Measurements from ENCODE around the gene ATF2. TPM values are rescaled to one million over a fixed set of nuclear protein-coding genes. Genes with fewer than 3 reads are reported as not detected.

ATF2 gene
- total and polyA plus RNA-seq, 9 of the 15 experiments (the other 6 are each of a cell fraction or from before 2014, with no cell fraction given) = 24.2 to 111 (median 45.9) TPM

GRCh38 chr2:175036582-175037018, 131.4 kb downstream of the ATF2 start (continued):
- TF ChIP-seq IRF9 (tag; IDR thresholded peaks at IDR 0.05) (peak; percentile 98), DACH1 (IDR thresholded peaks at IDR 0.05; ENCODE audit: partially characterized antibody) (no peak), ZNF79 (CRISPR knock-in tag; IDR thresholded peaks at IDR 0.05; ENCODE audit: low read depth) (no peak), RAD21 (CRISPR knock-in tag; conservative IDR thresholded peaks at IDR 0.05 in 1 of 2, IDR thresholded peaks at IDR 0.05 in 1 of 2) (peak; percentile 52 to 76), HMG20A (CRISPR knock-in tag; conservative IDR thresholded peaks at IDR 0.05) (no peak), SETDB1 (IDR thresholded peaks at IDR 0.05; ENCODE audit: low read length) (no peak), KDM2B (CRISPR knock-in tag; IDR thresholded peaks at IDR 0.05) (no peak), ZNF24 (IDR thresholded peaks at IDR 0.05) (no peak), ZNF175 (CRISPR knock-in tag; IDR thresholded peaks at IDR 0.05; ENCODE audit: low read depth) (no peak), STAT5B (CRISPR knock-in tag; IDR thresholded peaks at IDR 0.05) (no peak), EWSR1 (IDR thresholded peaks at IDR 0.05; ENCODE audit: borderline replicate concordance, low read depth, partially characterized antibody) (no peak), MECOM (CRISPR knock-in tag; IDR thresholded peaks at IDR 0.05) (no peak), NR2C2 (CRISPR knock-in tag; IDR thresholded peaks at IDR 0.05) (peak; percentile 88), NR2C2 (tag; IDR thresholded peaks at IDR 0.05) (peak; percentile 98), HNRNPLL (IDR thresholded peaks at IDR 0.05; ENCODE audit: low read depth, low read length, poor library complexity, severe bottlenecking) (no peak), CTCF (IDR thresholded peaks at IDR 0.05 in 2 of 3, conservative IDR thresholded peaks at IDR 0.05 in 1 of 3; ENCODE audit: insufficient read depth in 2 of 3, low read depth in 1 of 3, low read length in 3 of 3) (peak; percentile 47 to 76 (median 53); a peak in 5 of 6 replicates)
- TF ChIP-seq, protein P1, sequence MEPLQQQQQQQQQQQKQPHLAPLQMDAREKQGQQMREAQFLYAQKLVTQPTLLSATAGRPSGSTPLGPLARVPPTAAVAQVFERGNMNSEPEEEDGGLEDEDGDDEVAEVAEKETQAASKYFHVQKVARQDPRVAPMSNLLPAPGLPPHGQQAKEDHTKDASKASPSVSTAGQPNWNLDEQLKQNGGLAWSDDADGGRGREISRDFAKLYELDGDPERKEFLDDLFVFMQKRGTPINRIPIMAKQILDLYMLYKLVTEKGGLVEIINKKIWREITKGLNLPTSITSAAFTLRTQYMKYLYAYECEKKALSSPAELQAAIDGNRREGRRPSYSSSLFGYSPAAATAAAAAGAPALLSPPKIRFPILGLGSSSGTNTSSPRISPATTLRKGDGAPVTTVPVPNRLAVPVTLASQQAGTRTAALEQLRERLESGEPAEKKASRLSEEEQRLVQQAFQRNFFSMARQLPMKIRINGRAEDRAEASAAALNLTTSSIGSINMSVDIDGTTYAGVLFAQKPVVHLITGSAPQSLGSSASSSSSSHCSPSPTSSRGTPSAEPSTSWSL (CRISPR knock-in tag; IDR thresholded peaks at IDR 0.05; ENCODE audit: borderline replicate concordance) = no peak
- TF ChIP-seq, protein P2, sequence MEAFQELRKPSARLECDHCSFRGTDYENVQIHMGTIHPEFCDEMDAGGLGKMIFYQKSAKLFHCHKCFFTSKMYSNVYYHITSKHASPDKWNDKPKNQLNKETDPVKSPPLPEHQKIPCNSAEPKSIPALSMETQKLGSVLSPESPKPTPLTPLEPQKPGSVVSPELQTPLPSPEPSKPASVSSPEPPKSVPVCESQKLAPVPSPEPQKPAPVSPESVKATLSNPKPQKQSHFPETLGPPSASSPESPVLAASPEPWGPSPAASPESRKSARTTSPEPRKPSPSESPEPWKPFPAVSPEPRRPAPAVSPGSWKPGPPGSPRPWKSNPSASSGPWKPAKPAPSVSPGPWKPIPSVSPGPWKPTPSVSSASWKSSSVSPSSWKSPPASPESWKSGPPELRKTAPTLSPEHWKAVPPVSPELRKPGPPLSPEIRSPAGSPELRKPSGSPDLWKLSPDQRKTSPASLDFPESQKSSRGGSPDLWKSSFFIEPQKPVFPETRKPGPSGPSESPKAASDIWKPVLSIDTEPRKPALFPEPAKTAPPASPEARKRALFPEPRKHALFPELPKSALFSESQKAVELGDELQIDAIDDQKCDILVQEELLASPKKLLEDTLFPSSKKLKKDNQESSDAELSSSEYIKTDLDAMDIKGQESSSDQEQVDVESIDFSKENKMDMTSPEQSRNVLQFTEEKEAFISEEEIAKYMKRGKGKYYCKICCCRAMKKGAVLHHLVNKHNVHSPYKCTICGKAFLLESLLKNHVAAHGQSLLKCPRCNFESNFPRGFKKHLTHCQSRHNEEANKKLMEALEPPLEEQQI (IDR thresholded peaks at IDR 0.05) = no peak
- TF ChIP-seq, protein P3, sequence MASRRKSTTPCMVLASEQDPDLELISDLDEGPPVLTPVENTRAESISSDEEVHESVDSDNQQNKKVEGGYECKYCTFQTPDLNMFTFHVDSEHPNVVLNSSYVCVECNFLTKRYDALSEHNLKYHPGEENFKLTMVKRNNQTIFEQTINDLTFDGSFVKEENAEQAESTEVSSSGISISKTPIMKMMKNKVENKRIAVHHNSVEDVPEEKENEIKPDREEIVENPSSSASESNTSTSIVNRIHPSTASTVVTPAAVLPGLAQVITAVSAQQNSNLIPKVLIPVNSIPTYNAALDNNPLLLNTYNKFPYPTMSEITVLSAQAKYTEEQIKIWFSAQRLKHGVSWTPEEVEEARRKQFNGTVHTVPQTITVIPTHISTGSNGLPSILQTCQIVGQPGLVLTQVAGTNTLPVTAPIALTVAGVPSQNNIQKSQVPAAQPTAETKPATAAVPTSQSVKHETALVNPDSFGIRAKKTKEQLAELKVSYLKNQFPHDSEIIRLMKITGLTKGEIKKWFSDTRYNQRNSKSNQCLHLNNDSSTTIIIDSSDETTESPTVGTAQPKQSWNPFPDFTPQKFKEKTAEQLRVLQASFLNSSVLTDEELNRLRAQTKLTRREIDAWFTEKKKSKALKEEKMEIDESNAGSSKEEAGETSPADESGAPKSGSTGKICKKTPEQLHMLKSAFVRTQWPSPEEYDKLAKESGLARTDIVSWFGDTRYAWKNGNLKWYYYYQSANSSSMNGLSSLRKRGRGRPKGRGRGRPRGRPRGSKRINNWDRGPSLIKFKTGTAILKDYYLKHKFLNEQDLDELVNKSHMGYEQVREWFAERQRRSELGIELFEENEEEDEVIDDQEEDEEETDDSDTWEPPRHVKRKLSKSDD (conservative IDR thresholded peaks at IDR 0.05; ENCODE audit: low read length) = no peak
